Central memory CD8-positive, alpha-beta T cell (primary cell): Measurements from ENCODE around the gene CA7.
A peak's percentile ranks its signal among the peaks of the same experiment; 100 is the strongest.
"Not testable (repeated sequence)": the region's sequence is repeated elsewhere in the genome, so short reads cannot be mapped to it uniquely, and the experiment has no call there.

Source experiments
- ATAC-seq: fragments of 150-1000 bp; cut with Tn5 transposase; replicated peaks from 2 replicates; pipeline ENCODE4 v1.10.0; 2022; ENCODE audit warnings: mild to moderate bottlenecking, moderate FRiP score, moderate number of reproducible peaks; ENCODE audit not compliant: poor library complexity, severe bottlenecking; ENCODE audit errors: extremely low read depth
- DNase-seq, 2 donors: peaks; one replicate each; pipeline ENCODE4 v3.0.0; 2021; ENCODE audit warnings: low spot score in 2 of 2
- H3K27ac Mint-ChIP-seq: one replicate; pipeline ENCODE4 v1.8.0; 2022; ENCODE audit warnings: low read depth, mild to moderate bottlenecking, moderate library complexity, mixed read lengths
- H3K27me3 Mint-ChIP-seq: one replicate; pipeline ENCODE4 v1.8.0; 2022; ENCODE audit warnings: mixed read lengths
- H3K36me3 Mint-ChIP-seq: one replicate; pipeline ENCODE4 v1.8.0; 2022; ENCODE audit warnings: mild to moderate bottlenecking, moderate library complexity, mixed read lengths; ENCODE audit not compliant: insufficient read depth
- H3K4me1 Mint-ChIP-seq: one replicate; pipeline ENCODE4 v1.8.0; 2022; ENCODE audit warnings: mixed read lengths
- H3K4me3 Mint-ChIP-seq: one replicate; pipeline ENCODE4 v1.8.0; 2022; ENCODE audit warnings: mild to moderate bottlenecking, moderate library complexity, mixed read lengths
- H3K9me3 Mint-ChIP-seq: one replicate; pipeline ENCODE4 v1.8.0; 2022; ENCODE audit warnings: mixed read lengths

Gene CA7

GRCh38 chr16:66869424-66869823, 25.2 kb downstream of the CA7 start:
- peaks cover 8% of the 10 kb centered on the region for H3K36me3 Mint-ChIP-seq
- H3K4me1 Mint-ChIP-seq: peaks cover 25% of the 10 kb centered on the region
- no peak for ATAC-seq
- no peak overlapping the region for H3K4me3 Mint-ChIP-seq
- H3K9me3 Mint-ChIP-seq: no peaks in the 10 kb centered on the region
- no peak for DNase-seq
- no peaks in the 10 kb centered on the region for H3K27me3 Mint-ChIP-seq
- H3K27ac Mint-ChIP-seq: no peak overlapping the region

DNA sequence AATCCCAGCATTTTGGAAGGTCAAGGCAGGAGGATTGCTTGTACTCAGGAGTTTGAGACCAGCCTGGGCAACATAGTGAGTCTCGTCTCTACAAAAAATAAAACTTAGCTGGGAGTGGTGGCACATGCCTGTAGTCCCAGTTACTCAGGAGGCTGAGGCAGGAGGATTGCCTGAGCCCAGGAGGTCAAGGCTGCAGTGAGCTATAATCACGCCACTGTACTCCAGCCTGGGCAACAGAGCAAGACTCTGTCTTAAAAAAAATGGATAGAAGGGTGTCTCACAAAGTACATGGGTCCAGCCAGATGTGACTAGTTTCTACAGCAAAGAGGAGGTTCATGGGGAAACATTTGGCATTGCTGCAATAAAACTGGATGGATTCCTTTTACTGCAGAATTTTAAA, 27.1 kb downstream of the CA7 start:
- peaks cover 27% of the 10 kb centered on the region for H3K4me1 Mint-ChIP-seq
- DNase-seq, H3K4me3 Mint-ChIP-seq, H3K27me3 Mint-ChIP-seq, H3K36me3 Mint-ChIP-seq, H3K27ac Mint-ChIP-seq, H3K9me3 Mint-ChIP-seq, ATAC-seq: not testable (repeated sequence)

DNA sequence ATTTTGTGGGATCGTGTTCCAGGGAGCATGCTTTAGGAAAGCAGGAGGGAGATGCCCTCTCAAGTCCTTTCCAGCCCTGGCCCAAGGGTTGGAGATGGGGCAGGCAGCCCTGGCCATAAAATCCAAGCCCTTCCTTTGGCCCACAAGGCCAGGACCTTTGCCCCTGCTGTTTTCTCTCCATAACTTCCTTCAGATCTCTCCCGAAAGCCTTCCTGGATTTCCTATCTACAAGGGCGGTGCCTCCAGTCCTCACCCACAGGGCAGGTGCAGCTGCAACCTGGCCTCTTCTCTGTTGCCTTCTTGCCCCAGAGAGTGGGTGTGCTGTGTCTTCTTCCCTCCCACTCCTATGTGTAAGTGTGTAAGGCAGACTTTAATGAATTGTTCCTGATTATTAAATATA, 27.6 kb downstream of the CA7 start:
- Mint-ChIP-seq H3K4me1 (peaks cover 27% of the 10 kb centered on the region), H3K36me3 (peaks cover 8% of the 10 kb centered on the region), H3K27me3 (no peaks in the 10 kb centered on the region), H3K9me3 (no peaks in the 10 kb centered on the region), H3K4me3 (no peak overlapping the region), H3K27ac (no peak overlapping the region)
- DNase-seq (no peak), ATAC-seq (no peak)

DNA sequence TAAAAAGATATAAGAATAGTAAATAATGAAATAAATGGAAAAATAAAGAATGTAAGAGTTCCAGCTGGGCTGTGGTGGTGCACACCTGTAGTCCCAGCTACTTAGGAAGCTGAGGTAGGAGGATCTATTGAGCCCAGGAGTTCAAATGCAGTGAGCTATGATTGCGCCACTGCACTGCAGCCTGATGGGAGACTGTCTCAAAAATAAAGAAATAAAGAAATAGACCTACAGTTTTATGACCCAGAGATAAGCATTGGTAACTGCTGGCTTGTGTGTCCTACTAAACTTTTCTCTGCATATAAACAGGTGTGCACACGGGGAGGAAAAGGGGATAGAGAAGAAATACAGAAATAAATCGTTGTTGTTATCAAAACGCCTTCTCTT, 28.3 kb downstream of the CA7 start:
- peaks cover 26% of the 10 kb centered on the region for H3K4me1 Mint-ChIP-seq
- DNase-seq: no peak
- H3K4me3 Mint-ChIP-seq: peak overlapping the region; percentile 68
- peak overlapping the region; percentile 70 for H3K27ac Mint-ChIP-seq
- H3K9me3 Mint-ChIP-seq: no peaks in the 10 kb centered on the region
- H3K36me3 Mint-ChIP-seq: peaks cover 8% of the 10 kb centered on the region
- ATAC-seq: peak; percentile 2
- no peaks in the 10 kb centered on the region for H3K27me3 Mint-ChIP-seq

- peak overlapping the region; percentile 70 for H3K27ac Mint-ChIP-seq
- H3K4me3 Mint-ChIP-seq: peak overlapping the region; percentile 68
- peaks cover 7% of the 10 kb centered on the region for H3K36me3 Mint-ChIP-seq
- peaks cover 24% of the 10 kb centered on the region for H3K4me1 Mint-ChIP-seq
- H3K27me3 Mint-ChIP-seq: no peaks in the 10 kb centered on the region
- peak; percentile 80 to 81 for DNase-seq
- no peaks in the 10 kb centered on the region for H3K9me3 Mint-ChIP-seq
- peak; percentile 83 for ATAC-seq
Observed at GRCh38 chr16:66872943-66873684, 28.9 kb downstream of the CA7 start.

DNA sequence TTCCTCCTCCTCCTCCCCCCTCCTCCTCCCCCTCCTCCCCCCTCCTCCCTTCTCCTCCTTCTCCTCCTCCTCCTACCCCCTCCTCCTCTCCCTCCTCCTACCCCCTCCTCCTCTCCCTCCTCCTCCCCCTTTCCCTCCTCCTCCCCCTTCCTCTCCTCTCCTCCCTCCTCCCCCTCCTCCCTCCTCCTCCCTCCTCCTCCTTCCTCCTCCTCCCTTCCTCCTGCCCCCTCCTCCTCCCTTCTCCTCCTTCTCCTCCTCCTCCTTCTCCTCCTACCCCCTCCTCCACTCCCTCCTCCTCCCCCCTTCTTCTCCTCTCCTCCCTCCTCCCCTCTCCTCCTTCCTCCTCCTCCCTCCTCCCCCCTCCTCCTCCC, 29.5 kb downstream of the CA7 start:
- Mint-ChIP-seq H3K4me3 (peak overlapping the region; percentile 68), H3K27me3 (no peaks in the 10 kb centered on the region), H3K27ac (peak overlapping the region; percentile 70), H3K9me3 (no peaks in the 10 kb centered on the region), H3K4me1 (peaks cover 28% of the 10 kb centered on the region), H3K36me3 (peaks cover 7% of the 10 kb centered on the region)
- no peak for DNase-seq
- no peak for ATAC-seq

- H3K4me1 Mint-ChIP-seq: peaks cover 28% of the 10 kb centered on the region
- no peak for DNase-seq
- H3K27me3 Mint-ChIP-seq: no peaks in the 10 kb centered on the region
- H3K36me3 Mint-ChIP-seq: peaks cover 7% of the 10 kb centered on the region
- H3K4me3 Mint-ChIP-seq: peak overlapping the region; percentile 44
- H3K9me3 Mint-ChIP-seq: no peaks in the 10 kb centered on the region
- no peak for ATAC-seq
- peak overlapping the region; percentile 70 for H3K27ac Mint-ChIP-seq
Observed at GRCh38 chr16:66874079-66874775, 30.0 kb downstream of the CA7 start.

- H3K27ac Mint-ChIP-seq: no peak overlapping the region
- no peaks in the 10 kb centered on the region for H3K9me3 Mint-ChIP-seq
- no peaks in the 10 kb centered on the region for H3K27me3 Mint-ChIP-seq
- ATAC-seq: no peak
- peaks cover 10% of the 10 kb centered on the region for H3K36me3 Mint-ChIP-seq
- peaks cover 43% of the 10 kb centered on the region for H3K4me1 Mint-ChIP-seq
- no peak for DNase-seq
- peak overlapping the region; percentile 48 for H3K4me3 Mint-ChIP-seq
Observed at GRCh38 chr16:66878067-66878466, 33.9 kb downstream of the CA7 start.

GRCh38 chr16:66880288-66881013, 36.2 kb downstream of the CA7 start, which contains the start of gene PDP2:
Gene PDP2 (plus strand): TSS chr16:66880515. CDS start chr16:66884285, 3,770 bp downstream.
- Mint-ChIP-seq H3K36me3 (peaks cover 18% of the 10 kb centered on the region), H3K27ac (peak within 1 kb of the TSS; percentile 96), H3K9me3 (no peaks in the 10 kb centered on the region), H3K4me1 (peaks cover 32% of the 10 kb centered on the region), H3K4me3 (peak within 1 kb of the TSS; percentile 99), H3K27me3 (no peaks in the 10 kb centered on the region)
- DNase-seq (peak; percentile 77 to 78), ATAC-seq (peak; percentile 96)

- Mint-ChIP-seq H3K36me3 (peaks cover 20% of the 10 kb centered on the region), H3K4me3 (peak overlapping the region; percentile 99), H3K27ac (no peak overlapping the region), H3K4me1 (peaks cover 36% of the 10 kb centered on the region), H3K27me3 (no peaks in the 10 kb centered on the region), H3K9me3 (no peaks in the 10 kb centered on the region)
- ATAC-seq (peak; percentile 45), DNase-seq (no peak)
Observed at GRCh38 chr16:66881014-66881417, 36.8 kb downstream of the CA7 start.

DNA sequence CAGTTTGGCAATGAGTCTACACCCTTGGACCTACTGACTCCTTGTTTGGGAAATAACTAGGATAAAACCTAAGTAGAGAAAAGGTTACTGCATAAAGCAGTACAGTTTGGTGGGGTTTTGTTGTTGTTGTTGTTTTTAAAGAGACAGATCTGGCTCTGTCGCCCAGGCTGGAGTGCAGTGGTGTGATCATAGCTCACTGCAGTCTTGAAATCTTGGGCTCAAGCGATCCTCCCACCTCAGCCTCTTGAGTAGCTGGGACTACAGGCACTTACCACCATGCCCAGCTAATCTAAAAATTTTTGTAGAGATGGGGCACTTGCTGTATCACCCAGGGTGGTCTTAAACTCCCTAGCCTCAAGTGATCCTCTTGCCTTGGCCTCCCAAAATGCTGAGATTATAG, 37.3 kb downstream of the CA7 start:
- ATAC-seq: no peak
- DNase-seq: no peak

GRCh38 chr16:66881964-66882508, 37.8 kb downstream of the CA7 start:
- H3K9me3 Mint-ChIP-seq: no peaks in the 10 kb centered on the region

More for the DNA sequence above, 37.3 kb downstream of the CA7 start:
- Mint-ChIP-seq H3K4me3 (peak overlapping the region; percentile 99), H3K9me3 (no peaks in the 10 kb centered on the region), H3K27ac (no peak overlapping the region), H3K4me1 (peaks cover 36% of the 10 kb centered on the region), H3K27me3 (no peaks in the 10 kb centered on the region), H3K36me3 (peaks cover 26% of the 10 kb centered on the region)

More at GRCh38 chr16:66881964-66882508, 37.8 kb downstream of the CA7 start:
- H3K4me3 Mint-ChIP-seq: peak overlapping the region; percentile 99
- H3K27me3 Mint-ChIP-seq: no peaks in the 10 kb centered on the region
- H3K4me1 Mint-ChIP-seq: peaks cover 36% of the 10 kb centered on the region
- ATAC-seq (no peak), DNase-seq (no peak)
- H3K36me3 Mint-ChIP-seq: peaks cover 29% of the 10 kb centered on the region
- no peak overlapping the region for H3K27ac Mint-ChIP-seq
